Measurements from ENCODE around the gene NRXN3. TPM values are rescaled to one million over a fixed set of nuclear protein-coding genes. Genes with fewer than 3 reads are reported as not detected.
A peak's percentile ranks its signal among the peaks of the same experiment; 100 is the strongest.

Gene NRXN3
- total and polyA plus RNA-seq, 2 experiments from 2014 or later: 0.69 to 1.5 TPM

DNA sequence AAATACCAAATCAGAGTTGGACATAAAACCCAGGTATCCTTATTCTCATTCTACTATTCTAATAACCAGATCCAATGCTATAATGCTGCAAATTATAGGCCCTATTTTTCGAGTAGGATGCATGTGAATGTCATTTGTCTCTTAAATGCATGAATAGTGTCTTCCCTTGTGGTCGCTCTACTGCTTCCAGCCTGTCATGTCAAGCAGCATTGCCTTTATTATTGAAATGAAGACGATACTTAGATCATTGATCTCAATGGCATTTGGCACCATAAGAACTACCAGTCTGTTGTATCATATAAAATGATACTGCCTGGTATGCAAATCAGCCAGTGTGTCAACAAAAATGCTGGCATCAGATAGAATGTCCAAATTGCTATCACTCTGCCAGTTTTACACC is 1392.0 kb downstream of the NRXN3 start:
- H3K4me1 ChIP-seq (ENCODE audit: low read depth): peaks cover 4% of the 10 kb centered on the region
- no peaks in the 10 kb centered on the region for H3K36me3 ChIP-seq

DNA sequence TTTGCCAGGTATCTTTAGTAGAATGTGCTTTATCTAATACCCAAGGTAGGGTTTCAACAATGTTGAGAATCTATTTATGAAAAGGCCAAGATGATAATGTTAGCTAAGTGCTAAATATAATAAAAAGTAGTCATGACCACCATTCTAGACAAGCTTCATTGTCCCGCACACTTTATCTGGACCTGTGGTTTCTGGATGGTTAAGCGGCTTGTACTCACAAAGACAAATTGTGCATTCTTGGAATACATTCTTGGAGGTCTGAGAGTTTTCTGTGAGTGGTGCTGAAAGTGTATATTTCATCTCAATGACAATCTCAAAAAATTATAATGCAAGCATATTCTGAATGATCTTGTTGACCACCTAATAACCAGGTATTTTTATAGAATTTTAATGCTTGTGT is 1394.2 kb downstream of the NRXN3 start:
- H3K4me1 ChIP-seq (ENCODE audit: low read depth): peaks cover 4% of the 10 kb centered on the region
- H3K36me3 ChIP-seq: no peaks in the 10 kb centered on the region

More for the DNA sequence above, 1392.0 kb downstream of the NRXN3 start:
- no peak overlapping the region for H3K27ac ChIP-seq
- no peak overlapping the region for H3K4me3 ChIP-seq
- no peak for DNase-seq (ENCODE audit: low read depth in 1 of 2, low spot score in 1 of 2)
- no peaks in the 10 kb centered on the region for H3K9me3 ChIP-seq (ENCODE audit: low read depth)
- TF ChIP-seq, protein P1, sequence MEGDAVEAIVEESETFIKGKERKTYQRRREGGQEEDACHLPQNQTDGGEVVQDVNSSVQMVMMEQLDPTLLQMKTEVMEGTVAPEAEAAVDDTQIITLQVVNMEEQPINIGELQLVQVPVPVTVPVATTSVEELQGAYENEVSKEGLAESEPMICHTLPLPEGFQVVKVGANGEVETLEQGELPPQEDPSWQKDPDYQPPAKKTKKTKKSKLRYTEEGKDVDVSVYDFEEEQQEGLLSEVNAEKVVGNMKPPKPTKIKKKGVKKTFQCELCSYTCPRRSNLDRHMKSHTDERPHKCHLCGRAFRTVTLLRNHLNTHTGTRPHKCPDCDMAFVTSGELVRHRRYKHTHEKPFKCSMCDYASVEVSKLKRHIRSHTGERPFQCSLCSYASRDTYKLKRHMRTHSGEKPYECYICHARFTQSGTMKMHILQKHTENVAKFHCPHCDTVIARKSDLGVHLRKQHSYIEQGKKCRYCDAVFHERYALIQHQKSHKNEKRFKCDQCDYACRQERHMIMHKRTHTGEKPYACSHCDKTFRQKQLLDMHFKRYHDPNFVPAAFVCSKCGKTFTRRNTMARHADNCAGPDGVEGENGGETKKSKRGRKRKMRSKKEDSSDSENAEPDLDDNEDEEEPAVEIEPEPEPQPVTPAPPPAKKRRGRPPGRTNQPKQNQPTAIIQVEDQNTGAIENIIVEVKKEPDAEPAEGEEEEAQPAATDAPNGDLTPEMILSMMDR (IDR thresholded peaks at IDR 0.05; ENCODE audit: low read depth, low read length): no peak
- H3K27me3 ChIP-seq: no peaks in the 10 kb centered on the region

DNA sequence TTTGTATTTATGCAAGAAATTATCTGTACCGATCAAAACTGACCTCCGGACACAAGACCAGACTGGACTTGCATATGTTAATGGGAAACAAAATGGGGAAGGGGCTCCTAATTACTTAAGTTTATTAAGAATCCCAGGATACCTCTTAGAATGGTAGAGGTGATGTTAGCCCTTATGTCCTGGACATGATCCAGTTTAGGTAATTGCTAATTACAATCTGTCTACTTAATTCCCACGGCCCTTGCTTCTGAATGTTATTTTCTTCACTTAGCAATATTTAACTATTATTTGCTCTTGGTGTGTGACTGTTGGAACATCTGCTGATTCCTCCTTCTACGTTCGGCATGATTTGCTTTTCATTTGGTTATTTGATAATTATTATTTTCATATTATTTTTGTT is 1397.1 kb downstream of the NRXN3 start:
- Histone ChIP-seq H3K27ac (no peak overlapping the region), H3K4me1 (ENCODE audit: low read depth) (peaks cover 18% of the 10 kb centered on the region), H3K36me3 (no peaks in the 10 kb centered on the region), H3K27me3 (no peaks in the 10 kb centered on the region), H3K4me3 (no peak overlapping the region), H3K9me3 (ENCODE audit: low read depth) (no peaks in the 10 kb centered on the region)
- TF ChIP-seq, protein P1 (IDR thresholded peaks at IDR 0.05; ENCODE audit: low read depth, low read length): no peak
- no peak for DNase-seq (ENCODE audit: low read depth in 1 of 2, low spot score in 1 of 2)

More for the DNA sequence above, 1394.2 kb downstream of the NRXN3 start:
- Histone ChIP-seq H3K27me3 (no peaks in the 10 kb centered on the region), H3K9me3 (ENCODE audit: low read depth) (no peaks in the 10 kb centered on the region), H3K4me3 (no peak overlapping the region), H3K27ac (no peak overlapping the region)
- TF ChIP-seq, protein P1 (IDR thresholded peaks at IDR 0.05; ENCODE audit: low read depth, low read length): no peak
- DNase-seq (ENCODE audit: low read depth in 1 of 2, low spot score in 1 of 2): peak in 1 of 2 donors; percentile 58

DNA sequence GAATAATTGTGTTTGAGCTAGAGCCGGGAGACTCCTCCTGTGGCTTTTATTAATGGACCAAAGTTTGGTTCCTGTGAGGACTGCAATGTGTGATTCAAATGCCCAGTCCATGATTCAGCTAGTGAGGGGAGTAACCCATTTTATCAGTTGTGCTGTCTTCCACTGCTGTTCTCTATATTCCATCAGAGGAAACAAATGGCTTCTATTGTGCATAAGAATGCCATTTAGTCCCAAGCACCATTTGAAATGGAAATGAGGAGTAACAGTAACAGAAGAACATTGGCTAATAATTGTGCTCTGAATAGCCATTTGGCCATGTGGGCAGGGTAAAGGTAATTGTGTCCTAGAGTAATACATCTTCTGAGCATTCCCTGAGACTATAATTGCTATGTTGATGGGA is 1398.4 kb downstream of the NRXN3 start:
- TF ChIP-seq, protein P1 (IDR thresholded peaks at IDR 0.05; ENCODE audit: low read depth, low read length): no peak
- H3K4me1 ChIP-seq (ENCODE audit: low read depth): peaks cover 21% of the 10 kb centered on the region
- no peak overlapping the region for H3K4me3 ChIP-seq
- H3K36me3 ChIP-seq: no peaks in the 10 kb centered on the region
- no peak overlapping the region for H3K27ac ChIP-seq
- DNase-seq (ENCODE audit: low read depth in 1 of 2, low spot score in 1 of 2): peak in 1 of 2 donors; percentile 44
- H3K27me3 ChIP-seq: no peaks in the 10 kb centered on the region
- no peaks in the 10 kb centered on the region for H3K9me3 ChIP-seq (ENCODE audit: low read depth)

DNA sequence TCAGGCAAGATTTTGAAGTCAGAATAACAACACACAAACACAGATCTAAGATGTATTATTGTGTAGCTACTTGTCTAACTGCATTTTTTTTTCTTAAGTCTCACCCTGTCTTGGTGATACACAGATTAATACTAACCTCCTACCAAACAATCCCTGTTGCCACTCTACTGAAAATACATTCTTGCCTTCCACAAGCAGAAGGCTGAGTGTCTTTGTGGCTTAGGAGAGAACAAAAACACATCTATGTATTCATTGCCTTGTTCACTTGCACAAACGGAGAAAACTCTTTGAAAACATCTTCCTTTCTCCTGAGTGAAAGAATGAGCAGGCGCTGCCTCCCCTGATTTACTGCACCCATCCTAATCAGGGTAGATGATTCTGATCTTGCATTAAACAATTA is 1398.9 kb downstream of the NRXN3 start:
- TF ChIP-seq, protein P1 (IDR thresholded peaks at IDR 0.05; ENCODE audit: low read depth, low read length): no peak
- H3K27ac ChIP-seq: no peak overlapping the region

DNA sequence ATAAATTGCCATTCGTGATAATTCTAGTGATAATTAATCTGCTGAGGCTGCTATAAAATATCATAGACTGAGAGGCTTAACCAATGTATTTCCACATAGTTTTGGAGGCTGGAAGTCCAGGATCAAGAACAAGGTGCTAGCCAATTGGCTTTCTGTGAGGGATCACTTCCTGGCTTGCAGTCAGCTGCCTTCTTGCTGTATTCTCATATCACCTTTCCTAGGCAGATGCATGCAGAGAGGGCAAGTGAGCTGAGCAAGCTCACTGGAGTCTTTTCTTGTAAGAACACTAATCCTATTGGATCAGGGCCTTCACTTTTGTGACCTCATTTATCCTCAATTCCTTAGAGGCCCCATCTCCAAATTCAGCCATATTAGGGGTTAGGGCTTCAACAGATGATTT is 1400.5 kb downstream of the NRXN3 start:
- TF ChIP-seq, protein P1 (IDR thresholded peaks at IDR 0.05; ENCODE audit: low read depth, low read length): no peak
- H3K36me3 ChIP-seq: no peaks in the 10 kb centered on the region
- no peaks in the 10 kb centered on the region for H3K9me3 ChIP-seq (ENCODE audit: low read depth)
- H3K27ac ChIP-seq: peak overlapping the region; percentile 48
- peaks cover 28% of the 10 kb centered on the region for H3K4me1 ChIP-seq (ENCODE audit: low read depth)
- no peak overlapping the region for H3K4me3 ChIP-seq
- DNase-seq (ENCODE audit: low read depth in 1 of 2, low spot score in 1 of 2): no peak
- no peaks in the 10 kb centered on the region for H3K27me3 ChIP-seq

More for the DNA sequence above, 1398.9 kb downstream of the NRXN3 start:
- DNase-seq (ENCODE audit: low read depth in 1 of 2, low spot score in 1 of 2): no peak
- Histone ChIP-seq H3K4me1 (ENCODE audit: low read depth) (peaks cover 21% of the 10 kb centered on the region), H3K4me3 (no peak overlapping the region), H3K9me3 (ENCODE audit: low read depth) (no peaks in the 10 kb centered on the region), H3K36me3 (no peaks in the 10 kb centered on the region), H3K27me3 (no peaks in the 10 kb centered on the region)

Measured in cardiac muscle cell (in vitro differentiated cells and primary cell).